Muscle layer of duodenum (tissue), 2 donors: ENCODE data around the gene ERC2.

Experiments
- H3K27ac ChIP-seq: one replicate; pipeline ENCODE4 v1.7.0; 2013; ENCODE audit warnings: mild to moderate bottlenecking, low read length
- H3K27me3 ChIP-seq: one replicate; pipeline ENCODE4 v1.7.0; 2013; ENCODE audit warnings: low read depth, mild to moderate bottlenecking, control low read depth, low read length
- H3K36me3 ChIP-seq, 2 donors: one replicate each; pipeline ENCODE4 v1.7.0; 2013; ENCODE audit warnings: low read length in 2 of 2, control low read depth in 1 of 2, mild to moderate bottlenecking in 1 of 2; ENCODE audit not compliant: insufficient read depth in 2 of 2, control insufficient read depth in 1 of 2
- H3K4me1 ChIP-seq, 2 donors: one replicate each; pipeline ENCODE4 v1.7.0; 2013; ENCODE audit warnings: low read length in 2 of 2, mild to moderate bottlenecking in 2 of 2, control low read depth in 1 of 2, moderate library complexity in 1 of 2; ENCODE audit not compliant: insufficient read depth in 2 of 2, control insufficient read depth in 1 of 2
- H3K4me3 ChIP-seq, 2 donors: one replicate each; pipeline ENCODE4 v1.7.0; 2013; ENCODE audit warnings: low read length in 2 of 2, low read depth in 1 of 2, mild to moderate bottlenecking in 1 of 2
- H3K9me3 ChIP-seq, 2 donors: one replicate each; pipeline ENCODE4 v1.7.0; 2013; ENCODE audit warnings: low read length in 2 of 2, control low read depth in 1 of 2, mild to moderate bottlenecking in 1 of 2; ENCODE audit not compliant: control insufficient read depth in 1 of 2
- donor health status: healthy.

The ERC2 gene

GRCh38 chr3:55701997-55702396 lies 766.3 kb downstream of the ERC2 start:
- Histone ChIP-seq H3K36me3 (no peaks in the 10 kb centered on the region), H3K9me3 (no peaks in the 10 kb centered on the region), H3K4me1 (no peaks in the 10 kb centered on the region), H3K27ac (no peak overlapping the region), H3K27me3 (no peaks in the 10 kb centered on the region), H3K4me3 (no peak overlapping the region)

- Histone ChIP-seq H3K4me3 (no peak overlapping the region), H3K36me3 (no peaks in the 10 kb centered on the region), H3K27ac (no peak overlapping the region), H3K4me1 (no peaks in the 10 kb centered on the region), H3K27me3 (no peaks in the 10 kb centered on the region), H3K9me3 (no peaks in the 10 kb centered on the region)
Measured at GRCh38 chr3:55698831-55699230, 769.4 kb downstream of the ERC2 start.

GRCh38 chr3:55697177-55697865 lies 770.9 kb downstream of the ERC2 start:
- Histone ChIP-seq H3K4me3 (no peak overlapping the region), H3K36me3 (no peaks in the 10 kb centered on the region), H3K9me3 (no peaks in the 10 kb centered on the region), H3K27me3 (no peaks in the 10 kb centered on the region), H3K27ac (no peak overlapping the region), H3K4me1 (peaks cover 0 to 4% of the 10 kb centered on the region in 2 donors)

- Histone ChIP-seq H3K9me3 (no peaks in the 10 kb centered on the region), H3K4me1 (peaks cover 0 to 4% of the 10 kb centered on the region in 2 donors), H3K4me3 (no peak overlapping the region), H3K27me3 (no peaks in the 10 kb centered on the region), H3K36me3 (no peaks in the 10 kb centered on the region), H3K27ac (no peak overlapping the region)
Measured at GRCh38 chr3:55692957-55693558, 775.2 kb downstream of the ERC2 start.

DNA sequence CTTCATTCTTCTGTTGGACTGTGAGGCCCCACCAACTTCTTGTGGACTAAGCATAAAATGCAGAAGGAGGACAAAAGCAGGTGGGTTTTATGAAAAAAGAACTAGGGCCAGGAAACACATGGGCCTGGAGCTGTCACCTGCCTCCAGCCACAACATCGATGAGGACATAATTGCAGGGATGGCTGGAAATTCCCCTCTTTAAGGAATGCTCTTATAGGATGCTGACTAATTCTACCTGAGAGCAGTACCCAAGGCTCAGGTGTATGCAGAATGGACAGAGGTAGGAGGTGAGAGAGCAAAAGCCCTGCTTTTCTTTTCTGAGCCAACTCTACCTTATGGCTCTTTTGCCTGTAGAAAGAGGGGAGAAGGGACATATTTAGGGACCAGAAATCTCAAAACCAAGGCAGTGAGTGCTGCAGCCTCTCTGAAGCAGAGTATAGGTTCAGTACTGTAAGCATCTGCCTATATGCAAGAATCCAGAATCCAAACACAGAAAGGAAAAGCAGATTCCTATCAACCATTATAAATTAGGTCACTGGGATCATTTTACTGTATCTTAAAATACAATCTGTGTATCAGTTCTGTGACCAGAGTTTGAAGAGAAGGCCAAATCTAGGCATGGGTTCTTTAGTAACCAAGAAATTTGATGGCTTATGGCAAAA lies 775.8 kb downstream of the ERC2 start:
- Histone ChIP-seq H3K27me3 (no peaks in the 10 kb centered on the region), H3K4me1 (peaks cover 0 to 4% of the 10 kb centered on the region in 2 donors), H3K27ac (no peak overlapping the region), H3K9me3 (no peaks in the 10 kb centered on the region), H3K4me3 (no peak overlapping the region), H3K36me3 (no peaks in the 10 kb centered on the region)

DNA sequence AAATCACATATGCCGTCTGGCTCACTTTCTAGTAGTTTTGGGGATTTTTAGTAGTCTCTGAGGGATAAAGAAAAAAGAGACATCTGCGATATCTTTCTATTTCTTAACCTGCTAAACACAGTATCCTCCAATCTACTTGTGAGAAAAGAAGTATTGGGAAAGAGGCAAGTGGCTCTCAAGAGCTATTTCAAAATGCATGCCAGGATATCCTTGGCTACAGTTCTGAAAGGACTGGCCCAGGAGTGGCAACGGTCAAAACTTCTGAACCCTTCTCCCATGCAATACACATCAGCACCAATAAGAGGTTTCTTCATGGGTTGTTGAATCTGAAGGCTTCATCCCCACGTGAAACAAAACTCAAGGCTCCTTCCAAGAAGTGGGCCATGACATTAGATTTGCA lies 777.1 kb downstream of the ERC2 start:
- Histone ChIP-seq H3K27me3 (no peaks in the 10 kb centered on the region), H3K9me3 (no peaks in the 10 kb centered on the region), H3K4me3 (no peak overlapping the region), H3K27ac (no peak overlapping the region), H3K4me1 (peaks cover 0 to 4% of the 10 kb centered on the region in 2 donors), H3K36me3 (no peaks in the 10 kb centered on the region)

DNA sequence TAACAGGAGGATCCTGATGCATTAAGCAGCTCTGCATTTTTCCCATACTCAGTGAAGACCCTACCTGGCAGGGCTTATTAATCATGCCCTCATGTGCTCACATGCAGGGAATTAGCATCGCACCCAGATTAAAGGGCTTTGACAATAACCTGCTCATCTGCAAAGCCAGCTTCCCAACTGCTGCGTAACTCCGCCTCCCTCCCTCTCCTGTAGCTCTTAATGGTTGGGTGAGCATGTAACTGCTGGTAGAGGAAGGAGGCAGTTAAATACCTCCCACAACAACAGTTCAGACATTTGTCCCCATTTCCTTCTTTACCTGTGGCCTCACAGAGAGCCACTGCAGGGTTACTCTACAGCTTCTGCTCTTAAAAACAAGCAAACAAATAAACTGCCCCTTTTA lies 777.5 kb downstream of the ERC2 start:
- peaks cover 0 to 4% of the 10 kb centered on the region in 2 donors for H3K4me1 ChIP-seq
- no peak overlapping the region for H3K4me3 ChIP-seq

DNA sequence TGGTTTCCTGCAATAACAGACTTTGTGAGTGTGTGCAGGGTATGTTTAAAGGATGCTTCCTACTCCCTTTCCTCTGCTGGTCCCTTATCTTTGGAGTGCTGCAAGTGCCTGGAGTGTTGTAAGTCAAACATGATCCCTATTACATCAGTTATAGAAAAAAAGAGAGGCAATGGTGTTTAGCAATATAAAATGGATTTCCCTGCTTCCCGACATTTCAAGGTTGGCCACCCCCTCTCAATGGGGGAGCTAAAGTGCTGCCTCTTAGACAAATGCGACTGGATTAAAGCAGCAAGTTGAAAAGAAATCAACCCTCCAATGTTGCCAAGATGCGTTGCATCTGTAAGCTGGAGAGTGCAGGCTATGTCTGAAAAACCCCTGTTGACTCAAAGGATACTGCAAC lies 778.1 kb downstream of the ERC2 start:
- Histone ChIP-seq H3K27ac (no peak overlapping the region), H3K36me3 (no peaks in the 10 kb centered on the region), H3K27me3 (no peaks in the 10 kb centered on the region), H3K4me1 (peaks cover 0 to 4% of the 10 kb centered on the region in 2 donors), H3K4me3 (no peak overlapping the region), H3K9me3 (no peaks in the 10 kb centered on the region)

More for the DNA sequence above, 777.5 kb downstream of the ERC2 start:
- no peak overlapping the region for H3K27ac ChIP-seq
- H3K36me3 ChIP-seq, result no peaks in the 10 kb centered on the region
- no peaks in the 10 kb centered on the region for H3K9me3 ChIP-seq
- H3K27me3 ChIP-seq, result no peaks in the 10 kb centered on the region

DNA sequence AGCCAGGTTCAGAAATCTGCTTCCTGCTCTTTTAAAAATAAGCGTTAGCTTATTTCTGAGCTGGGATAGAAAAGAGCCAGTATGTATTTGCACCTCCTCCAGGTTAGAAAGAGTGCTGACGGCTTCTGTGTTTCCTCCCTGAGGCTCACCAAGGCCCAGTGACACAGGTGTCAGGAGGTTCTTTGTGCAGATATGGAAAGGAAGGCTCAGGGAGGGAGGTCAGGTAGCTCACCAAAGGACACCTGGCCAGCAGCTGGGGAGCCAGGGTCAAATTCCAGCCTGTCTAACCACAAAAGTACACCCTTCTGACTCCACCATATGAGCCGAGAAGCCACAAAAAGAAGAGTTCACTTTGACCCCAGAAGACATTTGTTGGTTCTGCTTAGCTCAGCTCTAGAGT lies 780.1 kb downstream of the ERC2 start:
- H3K4me3 ChIP-seq, result no peak overlapping the region
- no peaks in the 10 kb centered on the region for H3K27me3 ChIP-seq
- H3K9me3 ChIP-seq, result no peaks in the 10 kb centered on the region
- peaks cover 0 to 4% of the 10 kb centered on the region in 2 donors for H3K4me1 ChIP-seq
- no peak overlapping the region for H3K27ac ChIP-seq
- no peaks in the 10 kb centered on the region for H3K36me3 ChIP-seq

DNA sequence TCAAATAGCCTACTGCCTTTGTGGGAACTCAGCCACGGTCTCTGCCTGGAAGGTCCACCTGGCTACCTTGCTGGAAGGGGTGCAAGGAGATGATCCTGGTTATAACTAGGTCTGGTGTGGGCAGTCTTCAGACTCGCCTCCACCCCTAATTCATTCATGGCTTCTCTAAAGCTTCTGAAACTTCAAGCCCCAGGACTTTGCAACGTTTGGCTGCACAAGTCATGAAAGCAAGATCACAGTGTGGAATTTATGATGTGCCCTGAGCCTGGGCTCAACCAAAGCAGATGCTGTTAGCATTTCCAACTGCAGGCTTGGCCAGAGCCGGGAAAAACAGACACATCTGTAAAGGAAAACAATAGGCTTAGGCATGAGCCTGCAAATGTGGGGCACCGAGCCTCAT lies 780.7 kb downstream of the ERC2 start:
- no peaks in the 10 kb centered on the region for H3K9me3 ChIP-seq
- H3K36me3 ChIP-seq, result no peaks in the 10 kb centered on the region
- H3K4me3 ChIP-seq, result no peak overlapping the region
- H3K27ac ChIP-seq, result no peak overlapping the region
- peaks cover 0 to 1% of the 10 kb centered on the region in 2 donors for H3K4me1 ChIP-seq
- H3K27me3 ChIP-seq, result no peaks in the 10 kb centered on the region

GRCh38 chr3:55686426-55687254 lies 781.6 kb downstream of the ERC2 start:
- no peaks in the 10 kb centered on the region for H3K27me3 ChIP-seq
- H3K36me3 ChIP-seq, result no peaks in the 10 kb centered on the region
- H3K9me3 ChIP-seq, result no peaks in the 10 kb centered on the region
- no peak overlapping the region for H3K4me3 ChIP-seq
- H3K4me1 ChIP-seq, result no peaks in the 10 kb centered on the region
- no peak overlapping the region for H3K27ac ChIP-seq
